GM12892 (cell line): ENCODE data around the gene HCK.

Source experiments
- POLR2A ChIP-seq: IDR thresholded peaks from 2 replicates; pipeline ENCODE4 v1.6.1; 2011; ENCODE audit warnings: low read depth, low read length, control low read depth
- POLR2AphosphoS5 ChIP-seq: IDR thresholded peaks from 2 replicates; pipeline ENCODE4 v1.6.1; 2011; ENCODE audit warnings: low read depth, low read length, control low read depth
- TAF1 ChIP-seq: IDR thresholded peaks from 2 replicates; pipeline ENCODE4 v1.6.1; 2011; ENCODE audit warnings: low read depth, mild to moderate bottlenecking, control low read depth, low read length, borderline replicate concordance

- no peak for TF ChIP-seq TAF1
- no peak for TF ChIP-seq POLR2A
- TF ChIP-seq POLR2AphosphoS5 = no peak
These were observed 86.9 kb downstream of the HCK start for GRCh38 chr20:32138921-32139320.
